A549 (cell line): ENCODE data around the gene UBAC2.

ENCODE experiments used
- ESRRA ChIP-seq: fragments of 150-350 bp; IDR thresholded peaks from 2 replicates; pipeline ENCODE4 v1.6.1; 2014; ENCODE audit warnings: mild to moderate bottlenecking, low read length, borderline replicate concordance
- FOSB ChIP-seq: fragments of 250-450 bp; sonication (Bioruptor Pico); IDR thresholded peaks from 2 replicates; pipeline ENCODE4 v1.5.0; 2020; ENCODE audit warnings: mild to moderate bottlenecking, moderate library complexity
- JUN ChIP-seq, 2 experiments: fragments of >200 bp; sonication (Bioruptor Twin); formaldehyde crosslinking; IDR thresholded peaks; 2 replicates in 1 of 2; 3 replicates in 1 of 2; pipeline ENCODE4 v1.6.1; 2016 to 2017
- MYC ChIP-seq: IDR thresholded peaks from 2 replicates; pipeline ENCODE4 v1.6.1; 2012; ENCODE audit warnings: mild to moderate bottlenecking, inconsistent platforms, low read length, improper control_type of control experiment, borderline replicate concordance
- NPAS2 ChIP-seq: fragments of 250-450 bp; sonication (Bioruptor Pico); IDR thresholded peaks from 2 replicates; pipeline ENCODE4 v1.8.0; 2022; ENCODE audit warnings: mild to moderate bottlenecking, moderate library complexity, borderline replicate concordance
- POLR2A ChIP-seq: IDR thresholded peaks from 2 replicates; pipeline ENCODE4 v1.6.1; 2012; ENCODE audit warnings: mild to moderate bottlenecking, low read length
- RCOR1 ChIP-seq: fragments of 150-350 bp; IDR thresholded peaks from 2 replicates; pipeline ENCODE4 v1.6.1; 2014; ENCODE audit warnings: antibody characterized with exemption, low read length, low read depth
- RFX5 ChIP-seq: fragments of 450-650 bp; IDR thresholded peaks from 2 replicates; pipeline ENCODE4 v1.7.1; 2014; ENCODE audit warnings: antibody characterized with exemption, mild to moderate bottlenecking, moderate library complexity
- TF ChIP-seq, protein P1 (sequence below): IDR thresholded peaks from 2 replicates; pipeline ENCODE4 v1.6.1; 2012; ENCODE audit warnings: low read depth, borderline replicate concordance
- TF ChIP-seq, protein P2 (sequence below): fragments of >200 bp; sonication (Bioruptor Twin); formaldehyde crosslinking; IDR thresholded peaks from 3 replicates; pipeline ENCODE4 v1.5.1; 2016
- TF ChIP-seq, protein P3 (sequence below): fragments of >200 bp; sonication (Bioruptor Twin); formaldehyde crosslinking; IDR thresholded peaks from 3 replicates; pipeline ENCODE4 v1.6.1; 2016
- TF ChIP-seq, protein P4 (sequence below): IDR thresholded peaks from 2 replicates; pipeline ENCODE4 v1.6.1; 2012

DNA sequence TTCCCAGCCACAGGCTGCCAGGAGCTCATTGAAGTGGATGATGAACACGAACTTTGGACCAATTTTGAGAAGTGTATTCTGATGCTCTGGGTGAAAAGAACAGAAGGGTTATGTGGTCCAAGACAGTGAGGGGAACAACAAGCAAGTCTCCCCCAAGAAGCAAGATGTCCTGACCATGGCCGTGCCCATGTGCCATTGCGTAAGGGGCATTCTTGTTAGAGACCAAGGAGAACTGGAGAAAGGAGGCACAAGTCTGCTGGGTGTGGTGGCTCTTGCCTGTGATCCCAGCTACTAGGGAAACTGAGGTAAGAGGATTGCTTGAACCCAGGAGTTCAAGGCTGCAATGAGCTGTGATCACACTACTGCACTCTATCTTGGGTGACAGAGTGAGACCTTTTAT lies 27.0 kb upstream of the UBAC2 start:
- TF ChIP-seq, protein P1, sequence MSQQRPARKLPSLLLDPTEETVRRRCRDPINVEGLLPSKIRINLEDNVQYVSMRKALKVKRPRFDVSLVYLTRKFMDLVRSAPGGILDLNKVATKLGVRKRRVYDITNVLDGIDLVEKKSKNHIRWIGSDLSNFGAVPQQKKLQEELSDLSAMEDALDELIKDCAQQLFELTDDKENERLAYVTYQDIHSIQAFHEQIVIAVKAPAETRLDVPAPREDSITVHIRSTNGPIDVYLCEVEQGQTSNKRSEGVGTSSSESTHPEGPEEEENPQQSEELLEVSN = no peak
- TF ChIP-seq RFX5 (no peak), NPAS2 (CRISPR knock-in tag) (no peak), JUN (IDR thresholded peaks at IDR 0.05) (no peak), RCOR1 (no peak), ESRRA (no peak), POLR2A (no peak), MYC (no peak), FOSB (CRISPR knock-in tag) (no peak)
- TF ChIP-seq, protein P2, sequence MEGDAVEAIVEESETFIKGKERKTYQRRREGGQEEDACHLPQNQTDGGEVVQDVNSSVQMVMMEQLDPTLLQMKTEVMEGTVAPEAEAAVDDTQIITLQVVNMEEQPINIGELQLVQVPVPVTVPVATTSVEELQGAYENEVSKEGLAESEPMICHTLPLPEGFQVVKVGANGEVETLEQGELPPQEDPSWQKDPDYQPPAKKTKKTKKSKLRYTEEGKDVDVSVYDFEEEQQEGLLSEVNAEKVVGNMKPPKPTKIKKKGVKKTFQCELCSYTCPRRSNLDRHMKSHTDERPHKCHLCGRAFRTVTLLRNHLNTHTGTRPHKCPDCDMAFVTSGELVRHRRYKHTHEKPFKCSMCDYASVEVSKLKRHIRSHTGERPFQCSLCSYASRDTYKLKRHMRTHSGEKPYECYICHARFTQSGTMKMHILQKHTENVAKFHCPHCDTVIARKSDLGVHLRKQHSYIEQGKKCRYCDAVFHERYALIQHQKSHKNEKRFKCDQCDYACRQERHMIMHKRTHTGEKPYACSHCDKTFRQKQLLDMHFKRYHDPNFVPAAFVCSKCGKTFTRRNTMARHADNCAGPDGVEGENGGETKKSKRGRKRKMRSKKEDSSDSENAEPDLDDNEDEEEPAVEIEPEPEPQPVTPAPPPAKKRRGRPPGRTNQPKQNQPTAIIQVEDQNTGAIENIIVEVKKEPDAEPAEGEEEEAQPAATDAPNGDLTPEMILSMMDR = no peak
- TF ChIP-seq, protein P3, sequence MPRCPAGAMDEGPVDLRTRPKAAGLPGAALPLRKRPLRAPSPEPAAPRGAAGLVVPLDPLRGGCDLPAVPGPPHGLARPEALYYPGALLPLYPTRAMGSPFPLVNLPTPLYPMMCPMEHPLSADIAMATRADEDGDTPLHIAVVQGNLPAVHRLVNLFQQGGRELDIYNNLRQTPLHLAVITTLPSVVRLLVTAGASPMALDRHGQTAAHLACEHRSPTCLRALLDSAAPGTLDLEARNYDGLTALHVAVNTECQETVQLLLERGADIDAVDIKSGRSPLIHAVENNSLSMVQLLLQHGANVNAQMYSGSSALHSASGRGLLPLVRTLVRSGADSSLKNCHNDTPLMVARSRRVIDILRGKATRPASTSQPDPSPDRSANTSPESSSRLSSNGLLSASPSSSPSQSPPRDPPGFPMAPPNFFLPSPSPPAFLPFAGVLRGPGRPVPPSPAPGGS = no peak
- TF ChIP-seq, protein P4, sequence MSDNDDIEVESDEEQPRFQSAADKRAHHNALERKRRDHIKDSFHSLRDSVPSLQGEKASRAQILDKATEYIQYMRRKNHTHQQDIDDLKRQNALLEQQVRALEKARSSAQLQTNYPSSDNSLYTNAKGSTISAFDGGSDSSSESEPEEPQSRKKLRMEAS = no peak
